ENCODE results near the gene P2RY12. TPM values are rescaled to one million over a fixed set of nuclear protein-coding genes. Genes with fewer than 3 reads are reported as not detected.
A peak's percentile ranks its signal among the peaks of the same experiment; 100 is the strongest.

Gene P2RY12
- polyA plus RNA-seq, 2 of the 4 experiments (the other 2 are of a cell fraction), result not detected

GRCh38 chr3:151329363-151329762 lies 55.2 kb downstream of the P2RY12 start, which contains the start of gene P2RY13:
Gene P2RY13 (minus strand): TSS chr3:151329549. CDS start chr3:151329528, 21 bp downstream.
- CTCF ChIA-PET, result interaction anchor here (0.9 to 5.4 kb wide), 5 partner anchors 24 to 161 kb away, joined by 3 to 47 read pairs (median 7); no protein-coding TSS in a partner anchor
- FAIRE-seq, result peak; percentile 32
- Histone ChIP-seq H3K4me3 (peak within 1 kb of the TSS; percentile 27; the same call in 2 of the 3 replicates), H3K4me1 (peaks cover 13% of the 10 kb centered on the region; the same call in 2 of the 3 replicates), H3K4me2 (peak within 1 kb of the TSS; percentile 70), H3K9me3 (no peaks in the 10 kb centered on the region), H3K27ac (peak within 1 kb of the TSS; percentile 35 to 44; a peak in 5 of 6 replicates)
- POLR2A ChIA-PET, result no interaction called here
- ATAC-seq, result no peak
- WGBS (ENCODE audit: missing lambda C conversion rate), result 92% methylated on average over 1 of the region's 1 CpG
- no peak for TF ChIP-seq NPAS2 (CRISPR knock-in tag; IDR thresholded peaks at IDR 0.05; ENCODE audit: borderline replicate concordance)
- no peak for TF ChIP-seq HDAC2 (IDR thresholded peaks at IDR 0.05)
- no peak for TF ChIP-seq RAD21 (conservative IDR thresholded peaks at IDR 0.05 in 1 of 2, IDR thresholded peaks at IDR 0.05 in 1 of 2)
- DNase-seq (ENCODE audit: low read depth in 1 of 2, low spot score in 1 of 2), result no peak

- ChIA-PET CTCF (interaction anchor here (0.7 to 5.4 kb wide), 18 partner anchors 12 to 591 kb away, joined by 3 to 47 read pairs (median 4); partner anchors contain the start of gene GPR87), POLR2A (interaction anchor here (0.6 to 1.5 kb wide), 3 partner anchors 12 to 172 kb away, joined by 3 to 11 read pairs (median 3); partner anchors contain the start of gene GPR87)
- 36% methylated on average over 10 of the region's 10 CpGs for WGBS (ENCODE audit: missing lambda C conversion rate)
- peak overlapping the region; percentile 70 for H3K4me2 ChIP-seq
- H3K4me1 ChIP-seq, result peaks cover 13% of the 10 kb centered on the region; the same call in 2 of the 3 replicates
- DNase-seq (ENCODE audit: low read depth in 1 of 2, low spot score in 1 of 2) (peak in 1 of 2 experiments; percentile 7), ATAC-seq (peak; percentile 66 to 69; a peak in 5 of 6 replicates), FAIRE-seq (no peak)
- peak overlapping the region; percentile 35 to 44; a peak in 5 of 6 replicates for H3K27ac ChIP-seq
- no peak for TF ChIP-seq KDM1A (IDR thresholded peaks at IDR 0.05; ENCODE audit: low read depth)
- no peak for TF ChIP-seq EHMT2 (IDR thresholded peaks at IDR 0.05; ENCODE audit: low read depth)
- TF ChIP-seq MAX (IDR thresholded peaks at IDR 0.05), result no peak
- TF ChIP-seq CHD2 (IDR thresholded peaks at IDR 0.05; ENCODE audit: low read length, partially characterized antibody), result no peak
- no peak for TF ChIP-seq HES2 (IDR thresholded peaks at IDR 0.05)
- TF ChIP-seq FOXS1 (CRISPR knock-in tag; IDR thresholded peaks at IDR 0.05), result no peak
- TF ChIP-seq PHF8 (IDR thresholded peaks at IDR 0.05; ENCODE audit: borderline replicate concordance, low read depth), result no peak
- no peak for TF ChIP-seq NFE2L2 (conservative IDR thresholded peaks at IDR 0.05; ENCODE audit: low read length)
- no peak for TF ChIP-seq JUN (IDR thresholded peaks at IDR 0.05)
- TF ChIP-seq KDM5A (IDR thresholded peaks at IDR 0.05), result no peak
- TF ChIP-seq RFX5 (IDR thresholded peaks at IDR 0.05), result no peak
- no peaks in the 10 kb centered on the region for H3K9me3 ChIP-seq
- H3K4me3 ChIP-seq, result peak overlapping the region; percentile 27; the same call in 2 of the 3 replicates
These were observed 56.1 kb downstream of the P2RY12 start for GRCh38 chr3:151328298-151328995.

GRCh38 chr3:151327571-151328198 lies 56.9 kb downstream of the P2RY12 start:
- DNase-seq (ENCODE audit: low read depth in 1 of 2, low spot score in 1 of 2), result peak; percentile 18
- TF ChIP-seq CHD4 (IDR thresholded peaks at IDR 0.05; ENCODE audit: borderline replicate concordance), result no peak
- TF ChIP-seq PBX3 (IDR thresholded peaks at IDR 0.05), result no peak
- TF ChIP-seq CTCF (IDR thresholded peaks at IDR 0.05), result peak; percentile 72
- TF ChIP-seq SMC3 (IDR thresholded peaks at IDR 0.05), result peak; percentile 50
- no peak for TF ChIP-seq REST (IDR thresholded peaks at IDR 0.05)
- peak; percentile 42 to 45; a peak in 3 of 5 replicates for TF ChIP-seq RAD21 (conservative IDR thresholded peaks at IDR 0.05 in 1 of 2, IDR thresholded peaks at IDR 0.05 in 1 of 2)
- TF ChIP-seq ZNF302 (CRISPR knock-in tag; IDR thresholded peaks at IDR 0.05), result no peak
- no peak for TF ChIP-seq RARB (CRISPR knock-in tag; IDR thresholded peaks at IDR 0.05)
- no peak for TF ChIP-seq RNF2 (IDR thresholded peaks at IDR 0.05; ENCODE audit: borderline replicate concordance, low read depth)
- no peak for TF ChIP-seq CHD2 (IDR thresholded peaks at IDR 0.05; ENCODE audit: low read length, partially characterized antibody)

More at GRCh38 chr3:151327571-151328198, 56.9 kb downstream of the P2RY12 start:
- POLR2A ChIA-PET, result interaction anchor here (0.8 to 1.5 kb wide), 2 partner anchors 11 to 23 kb away, joined by 3 to 11 read pairs; partner anchors contain the start of gene GPR87
- H3K9me3 ChIP-seq, result no peaks in the 10 kb centered on the region
- H3K27ac ChIP-seq, result no peak overlapping the region; a peak in 2 of 6 replicates
- FAIRE-seq (no peak), ATAC-seq (peak; percentile 63 to 75; a peak in 3 of 6 replicates)
- H3K4me3 ChIP-seq, result no peak overlapping the region
- H3K4me1 ChIP-seq, result peaks cover 13% of the 10 kb centered on the region; the same call in 2 of the 3 replicates
- 4% methylated on average over 3 of the region's 3 CpGs for WGBS (ENCODE audit: missing lambda C conversion rate)
- H3K4me2 ChIP-seq, result peak overlapping the region; percentile 70
- CTCF ChIA-PET, result interaction anchor here (0.6 to 5.4 kb wide), 21 partner anchors 11 to 797 kb away, joined by 3 to 47 read pairs (median 4); partner anchors contain the start of gene GPR87
